Naive B cell (primary cell): ENCODE measurements around the gene DDAH2. TPM values are rescaled to one million over a fixed set of nuclear protein-coding genes. Genes with fewer than 3 reads are reported as not detected.

Experiments used
- ATAC-seq, 2 donors: fragments of 150-1000 bp; cut with Tn5 transposase; 2 replicates each; pipeline ENCODE4 v1.10.0; 2021; ENCODE audit warnings: low read depth in 2 of 2, mild to moderate bottlenecking in 2 of 2, moderate library complexity in 2 of 2
- DNase-seq: peaks from one replicate; pipeline ENCODE4 v3.0.0; 2022
- H3K27ac Mint-ChIP-seq, 6 donors: one replicate each; pipeline ENCODE4 v1.8.0; 2020 to 2022; ENCODE audit warnings: mild to moderate bottlenecking in 6 of 6, mixed read lengths in 6 of 6, moderate library complexity in 5 of 6, inconsistent platforms in 2 of 6
- H3K27me3 Mint-ChIP-seq, 3 donors: one replicate each; pipeline ENCODE4 v1.8.0; 2021 to 2022; ENCODE audit warnings: mixed read lengths in 3 of 3, mild to moderate bottlenecking in 1 of 3
- H3K36me3 Mint-ChIP-seq, 2 donors: one replicate each; pipeline ENCODE4 v1.8.0; 2020 to 2022; ENCODE audit warnings: mixed read lengths in 2 of 2, inconsistent platforms in 1 of 2, mild to moderate bottlenecking in 1 of 2
- H3K4me1 Mint-ChIP-seq, 3 donors: one replicate each; pipeline ENCODE4 v1.8.0; 2020 to 2022; ENCODE audit warnings: mixed read lengths in 3 of 3, inconsistent platforms in 1 of 3, mild to moderate bottlenecking in 1 of 3, moderate library complexity in 1 of 3
- H3K4me3 Mint-ChIP-seq, 8 donors: one replicate each; pipeline ENCODE4 v1.8.0; 2020 to 2022; ENCODE audit warnings: mild to moderate bottlenecking in 8 of 8, mixed read lengths in 8 of 8, moderate library complexity in 8 of 8, inconsistent platforms in 2 of 8
- H3K9me3 Mint-ChIP-seq, 7 donors: one replicate each; pipeline ENCODE4 v1.8.0; 2020 to 2022; ENCODE audit warnings: mixed read lengths in 7 of 7, mild to moderate bottlenecking in 5 of 7, inconsistent platforms in 2 of 7, moderate library complexity in 1 of 7
- polyA plus RNA-seq, 6 donors: library from polyadenylated mRNA; unstranded; fragments of 300-500 nt; fragmentation: Illumina TruSeq; gene quantifications; one replicate each; pipeline ENCODE4 v1.2.3, GENCODE V29; 2021; ENCODE audit warnings: low read depth in 6 of 6

DDAH2 gene
- polyA plus RNA-seq, 6 donors from 2014 or later: 57.1 to 87.6 (median 82.1) TPM

GRCh38 chr6:31749301-31750036 is 20.4 kb upstream of the DDAH2 start:
- Mint-ChIP-seq H3K36me3 (no peaks in the 10 kb centered on the region), H3K4me1 (no peaks in the 10 kb centered on the region), H3K4me3 (peak overlapping the region in 1 of 8 donors; percentile 5), H3K27me3 (no peaks in the 10 kb centered on the region), H3K27ac (peak overlapping the region in 1 of 6 donors; percentile 22), H3K9me3 (no peaks in the 10 kb centered on the region)
- ATAC-seq: no peak
- DNase-seq: no peak

DNA sequence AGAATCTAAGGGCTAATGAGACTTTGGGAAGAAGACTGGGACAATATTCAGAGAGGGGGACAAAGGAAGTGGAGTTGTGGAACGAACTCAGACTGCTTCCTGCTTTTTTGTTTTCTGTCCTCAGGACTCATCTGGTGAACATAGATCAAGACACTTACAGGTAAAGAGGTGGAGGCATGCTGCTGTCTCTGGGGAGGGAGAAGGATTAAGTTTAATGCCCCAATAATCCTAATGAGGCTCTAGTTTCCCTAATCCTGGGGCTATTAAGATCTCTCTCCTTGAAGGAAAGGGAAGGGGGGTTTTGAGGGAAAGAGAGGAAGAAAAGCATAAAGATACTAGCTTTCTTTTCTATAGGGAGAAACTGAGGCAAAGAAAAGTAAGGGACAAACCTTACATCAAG is 15.3 kb upstream of the DDAH2 start:
- Mint-ChIP-seq H3K36me3 (peaks cover 0 to 4% of the 10 kb centered on the region in 2 donors), H3K27me3 (no peaks in the 10 kb centered on the region), H3K9me3 (no peaks in the 10 kb centered on the region), H3K4me3 (peak overlapping the region in 1 of 8 donors; percentile 5), H3K4me1 (peaks cover 11 to 21% (median 14%) of the 10 kb centered on the region in 3 donors), H3K27ac (peak overlapping the region in 2 of 6 donors; percentile 6 to 49)
- no peak for DNase-seq
- ATAC-seq: no peak

GRCh38 chr6:31742894-31743293 is 13.8 kb upstream of the DDAH2 start:
- H3K4me3 Mint-ChIP-seq: peak overlapping the region in 1 of 8 donors; percentile 94
- no peak for DNase-seq
- ATAC-seq: no peak
- H3K27me3 Mint-ChIP-seq: no peaks in the 10 kb centered on the region
- H3K4me1 Mint-ChIP-seq: peaks cover 26 to 36% (median 30%) of the 10 kb centered on the region in 3 donors
- H3K9me3 Mint-ChIP-seq: no peaks in the 10 kb centered on the region
- H3K27ac Mint-ChIP-seq: peak overlapping the region in 1 of 6 donors; percentile 13
- H3K36me3 Mint-ChIP-seq: peaks cover 0 to 4% of the 10 kb centered on the region in 2 donors

- ATAC-seq: no peak
- Mint-ChIP-seq H3K27me3 (no peaks in the 10 kb centered on the region), H3K36me3 (peaks cover 0 to 4% of the 10 kb centered on the region in 2 donors), H3K27ac (peak overlapping the region in 3 of 6 donors; percentile 47 to 84 (median 60)), H3K4me3 (peak overlapping the region in 5 of 8 donors; percentile 82 to 99 (median 94)), H3K4me1 (peaks cover 37 to 47% (median 40%) of the 10 kb centered on the region in 3 donors), H3K9me3 (no peaks in the 10 kb centered on the region)
- DNase-seq: no peak
These were observed 12.7 kb upstream of the DDAH2 start for GRCh38 chr6:31741815-31742214.

DNA sequence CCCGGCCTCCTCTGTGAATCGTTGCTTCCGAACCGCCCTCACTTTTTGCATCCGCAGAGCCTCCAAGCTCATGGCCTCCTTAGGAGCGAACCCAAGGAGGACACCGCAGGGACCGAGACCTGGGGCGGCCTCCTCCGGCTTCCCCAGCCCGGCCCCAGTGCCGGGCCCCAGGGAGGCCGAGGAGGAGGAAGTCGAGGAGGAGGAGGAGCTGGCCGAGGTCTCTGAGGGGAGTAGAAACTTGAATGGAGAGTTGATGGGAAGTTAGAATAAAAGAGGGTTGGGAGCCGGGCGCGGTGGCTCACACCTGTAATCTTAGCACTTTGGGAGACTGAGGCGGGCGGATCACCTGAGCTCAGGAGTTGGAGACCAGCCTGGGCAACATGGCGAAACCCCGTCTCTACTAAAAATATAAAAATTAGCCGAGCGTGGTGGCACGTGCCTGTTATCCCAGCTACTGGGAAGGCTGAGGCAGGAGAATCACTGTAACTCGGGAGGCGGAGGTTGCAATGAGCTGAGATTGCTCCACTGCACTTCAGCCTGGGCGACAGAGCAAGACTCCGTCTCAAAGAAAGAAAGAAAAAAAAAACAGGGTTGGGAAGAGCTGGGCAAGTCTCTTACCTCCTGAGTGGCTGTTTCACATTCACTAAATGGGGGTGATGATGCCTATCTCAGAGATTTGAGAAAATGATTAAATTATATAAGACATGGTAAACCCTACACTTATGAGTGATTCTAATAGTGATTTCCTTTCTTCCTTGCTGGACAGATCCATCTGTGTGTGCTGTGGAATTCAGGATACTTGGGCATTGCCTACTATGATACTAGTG is 11.5 kb upstream of the DDAH2 start:
- peak; percentile 3 for ATAC-seq
- Mint-ChIP-seq H3K27me3 (no peaks in the 10 kb centered on the region), H3K27ac (peak overlapping the region; percentile 94 to 100 (median 99)), H3K4me3 (peak overlapping the region; percentile 94 to 100 (median 98)), H3K9me3 (no peaks in the 10 kb centered on the region), H3K36me3 (peaks cover 4% of the 10 kb centered on the region in 2 donors), H3K4me1 (peaks cover 47 to 53% (median 48%) of the 10 kb centered on the region in 3 donors)
- DNase-seq: no peak

DNA sequence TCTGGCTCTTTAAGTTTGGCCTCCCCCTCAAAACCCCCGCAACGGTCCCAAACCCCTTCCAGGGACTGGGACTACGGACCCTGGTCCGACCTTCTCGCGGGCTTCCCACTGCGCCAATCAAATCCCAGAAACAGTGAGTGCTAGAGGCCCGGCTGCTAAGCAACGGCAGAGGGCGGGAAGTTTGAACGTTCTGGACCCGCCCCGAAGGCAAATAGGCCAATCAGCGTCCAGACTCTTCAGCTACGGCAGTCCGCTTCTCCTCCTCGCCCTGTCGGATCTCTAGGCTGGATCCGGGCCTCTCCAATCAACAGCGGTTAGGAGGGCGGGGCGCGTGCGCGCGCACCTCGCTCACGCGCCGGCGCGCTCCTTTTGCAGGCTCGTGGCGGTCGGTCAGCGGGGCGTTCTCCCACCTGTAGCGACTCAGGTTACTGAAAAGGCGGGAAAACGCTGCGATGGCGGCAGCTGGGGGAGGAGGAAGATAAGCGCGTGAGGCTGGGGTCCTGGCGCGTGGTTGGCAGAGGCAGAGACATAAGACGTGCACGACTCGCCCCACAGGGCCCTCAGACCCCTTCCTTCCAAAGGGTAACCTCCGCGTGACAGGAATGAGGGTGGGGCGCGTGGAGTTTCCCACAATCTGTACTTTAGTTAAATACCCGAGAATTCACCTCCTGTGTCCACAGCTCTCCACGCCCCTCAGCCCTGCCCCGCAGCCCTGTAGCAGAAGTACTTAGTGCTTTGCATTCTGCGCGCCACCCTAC is 10.7 kb upstream of the DDAH2 start, which contains the start of gene MSH5:
Gene MSH5 (plus strand): TSS at position 367 of the 758 bp plus-strand sequence. CDS start 462 bp downstream, outside the sequence.
- ATAC-seq: peak; percentile 84 to 88
- H3K4me1 Mint-ChIP-seq: peaks cover 54 to 59% (median 56%) of the 10 kb centered on the region in 3 donors
- H3K9me3 Mint-ChIP-seq: no peaks in the 10 kb centered on the region
- H3K27ac Mint-ChIP-seq: peak within 1 kb of the TSS; percentile 94 to 100 (median 99)
- peak within 1 kb of the TSS; percentile 94 to 100 (median 99) for H3K4me3 Mint-ChIP-seq
- DNase-seq: peak; percentile 94
- H3K27me3 Mint-ChIP-seq: no peaks in the 10 kb centered on the region
- peaks cover 4 to 12% of the 10 kb centered on the region in 2 donors for H3K36me3 Mint-ChIP-seq

GRCh38 chr6:31737991-31738979 is 9.2 kb upstream of the DDAH2 start:
- peak overlapping the region; percentile 94 to 100 (median 98) for H3K27ac Mint-ChIP-seq
- H3K36me3 Mint-ChIP-seq: peaks cover 6 to 16% of the 10 kb centered on the region in 2 donors
- H3K4me3 Mint-ChIP-seq: peak overlapping the region; percentile 94 to 99 (median 99)
- peak; percentile 37 to 53 for ATAC-seq
- H3K27me3 Mint-ChIP-seq: no peaks in the 10 kb centered on the region
- peaks cover 66 to 75% (median 69%) of the 10 kb centered on the region in 3 donors for H3K4me1 Mint-ChIP-seq
- peak; percentile 80 for DNase-seq
- H3K9me3 Mint-ChIP-seq: no peaks in the 10 kb centered on the region

- no peaks in the 10 kb centered on the region for H3K9me3 Mint-ChIP-seq
- no peak for ATAC-seq
- peak; percentile 25 for DNase-seq
These were observed 8.4 kb upstream of the DDAH2 start for GRCh38 chr6:31737315-31737990.

DNA sequence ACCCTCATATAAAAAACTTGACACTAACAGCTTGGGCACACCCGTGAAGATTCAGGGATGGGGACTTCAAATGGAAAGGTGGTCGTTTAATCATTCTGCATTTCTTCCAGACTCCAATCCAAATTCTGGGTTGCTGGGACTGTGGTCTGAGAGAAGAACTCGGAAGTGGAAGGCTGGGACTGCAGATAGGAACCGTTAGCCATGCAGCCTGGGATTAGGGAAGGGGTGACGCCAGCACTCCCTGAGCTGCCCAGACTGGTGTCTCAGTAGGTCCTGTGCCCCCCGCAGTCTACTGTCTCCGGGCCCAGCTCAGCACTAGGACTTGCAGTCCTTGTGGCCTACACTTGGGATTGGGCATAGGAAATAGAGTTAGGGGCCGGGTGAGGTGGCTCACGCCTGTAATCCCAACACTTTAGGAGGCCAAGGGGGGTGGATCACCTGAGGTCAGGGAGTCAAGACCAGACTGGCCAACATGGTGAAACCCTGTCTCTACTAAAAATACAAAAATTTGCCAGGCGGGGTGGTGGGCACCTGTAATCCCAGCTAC is 7.7 kb upstream of the DDAH2 start:
- Mint-ChIP-seq H3K9me3 (no peaks in the 10 kb centered on the region), H3K36me3 (peaks cover 9 to 21% of the 10 kb centered on the region in 2 donors), H3K4me3 (peak overlapping the region; percentile 94 to 99 (median 99)), H3K4me1 (peaks cover 66 to 77% (median 71%) of the 10 kb centered on the region in 3 donors), H3K27ac (peak overlapping the region; percentile 94 to 100 (median 98)), H3K27me3 (no peaks in the 10 kb centered on the region)
- ATAC-seq (no peak), DNase-seq (no peak)

More at GRCh38 chr6:31737315-31737990, 8.4 kb upstream of the DDAH2 start:
- H3K36me3 Mint-ChIP-seq: peaks cover 9 to 21% of the 10 kb centered on the region in 2 donors
- H3K27ac Mint-ChIP-seq: peak overlapping the region; percentile 94 to 100 (median 98)
- H3K4me3 Mint-ChIP-seq: peak overlapping the region; percentile 94 to 99 (median 99)
- peaks cover 66 to 77% (median 71%) of the 10 kb centered on the region in 3 donors for H3K4me1 Mint-ChIP-seq
- H3K27me3 Mint-ChIP-seq: no peaks in the 10 kb centered on the region

DNA sequence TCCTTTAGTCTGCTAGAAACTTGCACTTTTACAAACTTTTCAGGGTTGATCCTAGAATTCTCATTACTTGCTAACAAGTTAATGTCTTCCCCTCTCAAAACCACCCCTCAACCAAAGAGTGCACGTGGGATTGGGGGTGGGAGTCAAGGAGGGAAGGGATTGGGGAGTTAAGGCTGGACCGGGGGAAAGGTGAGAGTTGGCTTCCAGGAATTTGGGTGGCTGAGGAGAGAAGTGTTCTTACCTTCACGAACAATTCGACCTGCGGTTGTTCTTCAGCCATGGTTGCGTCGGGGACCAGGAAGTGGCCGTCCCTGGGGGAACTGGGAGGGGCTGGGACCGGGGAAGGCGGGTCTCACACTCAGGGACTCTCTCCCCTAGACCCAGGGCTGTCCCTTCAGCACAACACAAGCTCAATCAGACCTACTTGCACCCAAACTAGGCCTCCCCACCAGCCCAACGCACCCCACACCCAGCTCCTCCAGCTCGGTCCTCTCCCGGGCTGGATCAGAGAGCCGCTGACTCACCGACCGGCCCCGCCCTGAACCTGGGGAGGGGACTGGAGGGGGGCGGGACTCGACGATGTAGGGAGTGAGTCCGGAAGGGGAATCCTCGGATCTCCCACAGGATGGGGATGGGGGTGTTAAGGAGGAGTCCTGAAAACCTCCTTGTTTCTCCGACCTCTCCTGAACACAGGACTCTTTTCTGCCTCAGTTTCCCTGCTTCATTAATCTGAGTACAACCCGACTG is 7.1 kb upstream of the DDAH2 start, which contains the start of gene CLIC1:
Gene CLIC1 (minus strand): TSS at position 510 of the 747 bp plus-strand sequence. CDS start 230 bp downstream, at position 280.
- Mint-ChIP-seq H3K4me3 (peak within 1 kb of the TSS; percentile 94 to 99 (median 99)), H3K4me1 (peaks cover 66 to 76% (median 71%) of the 10 kb centered on the region in 3 donors), H3K36me3 (peaks cover 9 to 21% of the 10 kb centered on the region in 2 donors), H3K9me3 (no peaks in the 10 kb centered on the region), H3K27ac (peak within 1 kb of the TSS; percentile 94 to 100 (median 98)), H3K27me3 (no peaks in the 10 kb centered on the region)
- DNase-seq (peak; percentile 74), ATAC-seq (peak; percentile 30 to 34)
